Measurements from ENCODE around the gene AK8.
"Not testable (repeated sequence)": the region's sequence is repeated elsewhere in the genome, so short reads cannot be mapped to it uniquely, and the experiment has no call there.

AK8 gene

GRCh38 chr9:132722564-132723065 lies 155.5 kb downstream of the AK8 start:
- no peak for TF ChIP-seq CTCF (IDR thresholded peaks at IDR 0.05; ENCODE audit: low read depth, low read length)
- in situ Hi-C loops (cut with HindIII; ENCODE audit: low sequenced_read_pairs) = no loop called here

GRCh38 chr9:132721661-132722060 lies 156.4 kb downstream of the AK8 start:
- DNase-seq (ENCODE audit: low read depth, low spot score) = no peak
- TF ChIP-seq CTCF (IDR thresholded peaks at IDR 0.05; ENCODE audit: low read depth, low read length) = no peak
- no peak overlapping the region for H3K4me3 ChIP-seq (ENCODE audit: low read depth, low read length)
- in situ Hi-C loops (cut with HindIII; ENCODE audit: low sequenced_read_pairs) = no loop called here

More at GRCh38 chr9:132722564-132723065, 155.5 kb downstream of the AK8 start:
- no peak for DNase-seq (ENCODE audit: low read depth, low spot score)
- H3K4me3 ChIP-seq (ENCODE audit: low read depth, low read length) = no peak overlapping the region

- DNase-seq (ENCODE audit: low read depth, low spot score); in situ Hi-C loops (cut with HindIII; ENCODE audit: low sequenced_read_pairs); H3K4me3 ChIP-seq (ENCODE audit: low read depth, low read length): not testable (repeated sequence)
Measured at GRCh38 chr9:132718381-132718928, 159.6 kb downstream of the AK8 start.

GRCh38 chr9:132717326-132717945 lies 160.6 kb downstream of the AK8 start:
- H3K4me3 ChIP-seq (ENCODE audit: low read depth, low read length) = no peak overlapping the region
- in situ Hi-C loops (cut with HindIII; ENCODE audit: low sequenced_read_pairs) = no loop called here
- no peak for DNase-seq (ENCODE audit: low read depth, low spot score)
- TF ChIP-seq CTCF (IDR thresholded peaks at IDR 0.05; ENCODE audit: low read depth, low read length) = no peak

GRCh38 chr9:132716007-132716406 lies 162.1 kb downstream of the AK8 start:
- no peak overlapping the region for H3K4me3 ChIP-seq (ENCODE audit: low read depth, low read length)

GRCh38 chr9:132712753-132713152 lies 165.3 kb downstream of the AK8 start:
- DNase-seq (ENCODE audit: low read depth, low spot score) = no peak
- in situ Hi-C loops (cut with HindIII; ENCODE audit: low sequenced_read_pairs) = no loop called here
- no peak overlapping the region for H3K4me3 ChIP-seq (ENCODE audit: low read depth, low read length)
- no peak for TF ChIP-seq CTCF (IDR thresholded peaks at IDR 0.05; ENCODE audit: low read depth, low read length)

More at GRCh38 chr9:132716007-132716406, 162.1 kb downstream of the AK8 start:
- no peak for TF ChIP-seq CTCF (IDR thresholded peaks at IDR 0.05; ENCODE audit: low read depth, low read length)
- no peak for DNase-seq (ENCODE audit: low read depth, low spot score)
- in situ Hi-C loops (cut with HindIII; ENCODE audit: low sequenced_read_pairs) = no loop called here

- in situ Hi-C loops (cut with HindIII; ENCODE audit: low sequenced_read_pairs) = no loop called here
- H3K4me3 ChIP-seq (ENCODE audit: low read depth, low read length) = no peak overlapping the region
- DNase-seq (ENCODE audit: low read depth, low spot score) = no peak
- no peak for TF ChIP-seq CTCF (IDR thresholded peaks at IDR 0.05; ENCODE audit: low read depth, low read length)
Measured at GRCh38 chr9:132711846-132712245, 166.2 kb downstream of the AK8 start.

GRCh38 chr9:132711152-132711551 lies 166.9 kb downstream of the AK8 start:
- DNase-seq (ENCODE audit: low read depth, low spot score); in situ Hi-C loops (cut with HindIII; ENCODE audit: low sequenced_read_pairs); H3K4me3 ChIP-seq (ENCODE audit: low read depth, low read length): not testable (repeated sequence)

All from astrocyte of the spinal cord (primary cell).